Urinary bladder (tissue), 4 donors: ENCODE results near the gene GRK4. TPM values are rescaled to one million over a fixed set of nuclear protein-coding genes. Genes with fewer than 3 reads are reported as not detected.

Source experiments
- DNase-seq: peaks from one replicate; pipeline ENCODE4 v3.0.0-alpha.2; 2015; ENCODE audit errors: extremely low spot score
- H3K27ac ChIP-seq: one replicate; pipeline ENCODE4 v1.5.1; 2013; ENCODE audit warnings: low read depth, mild to moderate bottlenecking, moderate library complexity
- H3K36me3 ChIP-seq: one replicate; pipeline ENCODE4 v1.6.1; 2013; ENCODE audit warnings: mild to moderate bottlenecking, moderate library complexity; ENCODE audit not compliant: insufficient read depth
- H3K4me1 ChIP-seq: one replicate; pipeline ENCODE4 v1.6.1; 2013; ENCODE audit warnings: mild to moderate bottlenecking, moderate library complexity; ENCODE audit not compliant: insufficient read depth
- H3K4me3 ChIP-seq: one replicate; pipeline ENCODE4 v1.5.1; 2013; ENCODE audit warnings: low read depth, low read length
- WGBS: extraction: QIAGEN DNeasy Blood & Tissue Kit; methylation state at CpG from one replicate; pipeline ENCODE4 v1.1.7; 2013; 5-methylcytosine and 5-hydroxymethylcytosine counted together
- polyA plus RNA-seq: library from polyadenylated mRNA; stranded (reverse); fragments of 200-250 nt; gene quantifications from one replicate; pipeline ENCODE4 v1.2.3, GENCODE V29; 2013
- small RNA-seq: library from RNA; depleted of rRNA; stranded (forward); fragments of <200 nt; gene quantifications from one replicate; pipeline ENCODE3, GENCODE V24; 2014
- total RNA-seq: library from RNA; depleted of rRNA; stranded (reverse); fragments of >200 nt; gene quantifications from one replicate; pipeline ENCODE4 v1.2.3, GENCODE V29; 2014
- donor health status: healthy with polysubstance abuse.
- donor health status: healthy.

GRK4 gene
- total and polyA plus RNA-seq, 2 donors: 3.1 to 9.9 TPM

DNA sequence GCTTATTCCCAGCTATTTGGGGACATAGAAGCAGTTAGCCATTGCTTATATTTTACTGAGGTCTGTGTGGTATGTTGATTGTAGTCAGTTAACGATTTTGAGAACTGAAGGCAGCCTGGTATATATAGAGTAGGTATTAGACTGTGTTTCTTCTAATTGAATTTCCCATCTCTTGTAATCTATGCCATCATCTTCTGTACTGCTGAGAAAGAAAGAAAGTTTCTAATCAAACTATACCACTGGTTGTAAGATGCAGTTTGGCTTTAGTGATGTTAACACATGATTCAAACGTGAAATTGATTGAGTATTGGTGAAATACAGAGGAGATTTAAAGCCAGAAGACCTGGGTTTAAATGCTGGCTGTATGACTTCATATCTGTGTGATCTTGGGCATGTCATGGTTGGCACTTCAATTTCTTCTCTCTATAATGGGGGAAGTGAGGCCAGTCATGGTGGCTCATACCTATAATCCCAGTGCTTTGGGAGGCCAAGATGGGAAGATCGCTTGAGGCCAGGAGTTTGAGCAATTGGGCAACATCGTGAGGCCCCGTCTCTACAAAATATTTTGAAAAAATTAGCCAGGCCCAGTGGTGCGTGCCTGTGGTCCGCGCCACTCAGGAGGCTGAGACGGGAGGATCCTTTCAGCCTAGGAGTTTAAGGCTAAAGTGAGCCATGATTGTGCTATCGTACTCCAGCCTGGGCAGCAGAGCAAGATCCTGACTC lies 122.7 kb downstream of the GRK4 start:
- WGBS: 95% methylated on average over 10 of the region's 10 CpGs
- H3K27ac ChIP-seq: no peak overlapping the region

DNA sequence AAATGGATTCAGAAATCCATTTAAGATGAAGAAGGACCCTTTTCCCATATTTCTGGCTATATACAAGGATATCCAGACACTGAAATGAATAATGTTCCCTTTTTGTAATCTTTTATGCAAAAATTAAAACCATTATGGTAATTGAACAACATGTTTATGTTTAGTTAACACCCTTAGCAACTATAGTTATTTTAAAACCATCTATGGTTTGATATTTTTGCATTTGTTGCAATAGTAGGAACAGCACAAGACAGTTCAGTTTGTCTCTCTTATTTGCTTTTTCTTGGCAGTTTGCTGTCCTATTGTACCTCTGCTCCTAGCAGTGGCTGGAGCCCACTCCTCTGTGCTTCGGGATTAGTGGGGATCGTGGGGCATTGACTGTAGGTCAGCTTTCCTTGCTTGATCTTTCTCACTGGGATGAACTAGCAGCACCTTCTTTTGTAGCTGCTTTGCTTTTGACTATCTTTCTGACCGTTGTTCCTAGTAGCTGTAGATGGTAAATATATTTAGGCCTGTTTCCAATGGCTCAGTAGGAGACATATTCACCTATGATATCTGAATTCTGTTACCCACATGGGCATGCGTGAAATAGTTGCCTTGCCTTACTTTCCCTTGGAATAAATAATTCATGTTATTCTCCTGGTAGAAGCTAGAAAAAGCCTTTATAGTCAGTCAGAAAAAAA lies 123.9 kb downstream of the GRK4 start:
- no peaks in the 10 kb centered on the region for H3K36me3 ChIP-seq
- no peaks in the 10 kb centered on the region for H3K4me1 ChIP-seq
- H3K27ac ChIP-seq: no peak overlapping the region
- H3K4me3 ChIP-seq: no peak overlapping the region
- 90% methylated on average over 4 of the region's 4 CpGs for WGBS
- no peak for DNase-seq

More for the DNA sequence above, 122.7 kb downstream of the GRK4 start:
- DNase-seq: no peak
- Histone ChIP-seq H3K4me3 (no peak overlapping the region), H3K36me3 (no peaks in the 10 kb centered on the region), H3K4me1 (no peaks in the 10 kb centered on the region)

Small RNA genes lying within 50 kb of the gene (small RNA-seq; reads per million reads assigned to genes)
- gene RF02134: not detected
- gene RF02135: not detected
- not detected for gene RNU6-204P

Other genes with a start within 250 kb of the GRK4 start
- gene TNIP2, start 207.2 kb upstream of the GRK4 start, total RNA-seq: 13.1 TPM
- gene TNIP2, start 207.2 kb upstream of the GRK4 start, polyA plus RNA-seq: 49.8 TPM
- gene SH3BP2, start 170.5 kb upstream of the GRK4 start, total RNA-seq: 26.0 TPM
- 18.8 TPM for gene SH3BP2, start 170.5 kb upstream of the GRK4 start, polyA plus RNA-seq
- 224 TPM for gene ADD1, start 119.7 kb upstream of the GRK4 start, total RNA-seq
- gene ADD1, start 119.7 kb upstream of the GRK4 start, polyA plus RNA-seq: 277 TPM
- 11.3 TPM for gene NOP14, start 165 bp upstream of the GRK4 start, total RNA-seq
- 17.0 TPM for gene NOP14, start 165 bp upstream of the GRK4 start, polyA plus RNA-seq
- not detected for gene HTT-AS, start 111.0 kb downstream of the GRK4 start, total RNA-seq
- gene HTT-AS, start 111.0 kb downstream of the GRK4 start, polyA plus RNA-seq: not detected
- gene HTT, start 111.1 kb downstream of the GRK4 start, total RNA-seq: 80.4 TPM
- gene HTT, start 111.1 kb downstream of the GRK4 start, polyA plus RNA-seq: 14.7 TPM